ENCODE measurements around the gene GALNT17.

GRCh38 chr7:71184609-71185008, 52.7 kb downstream of the GALNT17 start:
- TF ChIP-seq PKNOX1 (IDR thresholded peaks at IDR 0.05), result no peak
- no peak for TF ChIP-seq FOXK2 (IDR thresholded peaks at IDR 0.05)
- TF ChIP-seq ELF4 (IDR thresholded peaks at IDR 0.05), result no peak
- no peak for TF ChIP-seq SUZ12 (IDR thresholded peaks at IDR 0.05)
- TF ChIP-seq SP1 (IDR thresholded peaks at IDR 0.05), result no peak
- no peak for TF ChIP-seq CTBP1 (IDR thresholded peaks at IDR 0.05; ENCODE audit: borderline replicate concordance)
- TF ChIP-seq HDGF (IDR thresholded peaks at IDR 0.05; ENCODE audit: borderline replicate concordance), result no peak
- no peak for TF ChIP-seq BHLHE40 (IDR thresholded peaks at IDR 0.05; ENCODE audit: borderline replicate concordance)
- TF ChIP-seq L3MBTL2 (conservative IDR thresholded peaks at IDR 0.05), result no peak
